NCI-H446 treated with DMSO at 0.1 percent for 48 hours (cell line): ENCODE measurements around the gene NDUFB1.

ENCODE experiments used
- DNase-seq: peaks from one replicate; lab custom pipeline; 2025; lab: John Stamatoyannopoulos, UW

NDUFB1 gene

GRCh38 chr14:92093320-92093719, 28.2 kb downstream of the NDUFB1 start:
- no peak for DNase-seq

- no peak for DNase-seq
Observed at GRCh38 chr14:92088494-92088893, 33.0 kb downstream of the NDUFB1 start.

GRCh38 chr14:92074555-92074954, 47.0 kb downstream of the NDUFB1 start:
- no peak for DNase-seq
